ENCODE data around the gene GAS5. TPM values are rescaled to one million over a fixed set of nuclear protein-coding genes. Genes with fewer than 3 reads are reported as not detected.

GAS5 gene
- 100 to 1,000 TPM; 138 to 375 (median 203) TPM for total RNA-seq

- peaks cover 25 to 60% (median 53%) of the 10 kb centered on the region in 4 donors for H3K4me1 ChIP-seq
- peak; percentile 100 for DNase-seq (ENCODE audit: extremely low spot score)
- peak within 1 kb of the TSS; percentile 92 to 99 (median 96) for H3K4me3 ChIP-seq
- peaks cover 28 to 62% (median 38%) of the 10 kb centered on the region in 4 donors for H3K36me3 ChIP-seq
- H3K27me3 ChIP-seq, result no peaks in the 10 kb centered on the region
- intact Hi-C loops (cut with DNase I), result loop anchor here (2.0 to 5.0 kb wide), 3 partner anchors 43 to 436 kb away; partner anchors contain the start of genes CENPL, DARS2 and RC3H1
- TF ChIP-seq CTCF (IDR thresholded peaks at IDR 0.05), result no peak
- peak; percentile 93 to 99 for TF ChIP-seq POLR2AphosphoS5 (IDR thresholded peaks at IDR 0.05)
- peak; percentile 97 for TF ChIP-seq POLR2A (IDR thresholded peaks at IDR 0.05; ENCODE audit: low read depth)
- WGBS, result under 1% methylated on average over 28 of the region's 30 CpGs
- no peaks in the 10 kb centered on the region for H3K9me3 ChIP-seq
- peak within 1 kb of the TSS; percentile 92 to 99 (median 97) for H3K27ac ChIP-seq (replicated peaks in 1 of 4)
Measured at GRCh38 chr1:173867753-173868265, at the start of gene GAS5. TSS of gene GAS5 (minus strand) at chr1:173867989.

DNA sequence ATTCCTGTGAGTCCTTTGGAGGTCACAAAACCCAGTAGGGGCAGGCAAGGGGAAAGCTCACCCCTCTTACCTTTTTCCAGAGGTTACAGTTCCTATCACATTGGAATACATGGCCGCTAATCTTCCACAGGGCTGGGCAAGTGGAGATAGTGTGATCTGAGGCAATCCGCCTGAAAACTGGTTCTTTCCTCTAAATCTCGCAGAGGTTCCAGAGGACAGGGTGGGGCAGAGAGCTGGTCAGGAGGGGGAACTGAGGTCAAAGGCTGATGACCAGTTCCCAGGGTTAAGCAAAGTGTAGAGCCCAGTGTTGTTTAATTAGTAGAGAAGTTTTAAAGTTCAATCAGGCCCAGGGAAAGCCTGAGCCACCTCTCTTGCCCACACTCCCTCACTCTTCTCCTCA, 49.4 kb upstream of the GAS5 start, which contains the start of gene SERPINC1:
Gene SERPINC1 (minus strand): TSS at position 179 of the 400 bp plus-strand sequence. CDS start 68 bp downstream, at position 111.
- 97% methylated on average over 3 of the region's 3 CpGs for WGBS
- no peak for DNase-seq (ENCODE audit: extremely low spot score)
- Histone ChIP-seq H3K27ac (replicated peaks in 1 of 4) (no peak within 1 kb of the TSS), H3K27me3 (no peaks in the 10 kb centered on the region), H3K36me3 (no peaks in the 10 kb centered on the region), H3K9me3 (no peaks in the 10 kb centered on the region), H3K4me1 (no peaks in the 10 kb centered on the region), H3K4me3 (no peak within 1 kb of the TSS)
- intact Hi-C loops (cut with DNase I), result no loop called here
- TF ChIP-seq CTCF (IDR thresholded peaks at IDR 0.05) (no peak), EP300 (IDR thresholded peaks at IDR 0.05) (no peak), POLR2AphosphoS5 (IDR thresholded peaks at IDR 0.05) (no peak), POLR2A (IDR thresholded peaks at IDR 0.05; ENCODE audit: low read depth) (no peak)

DNA sequence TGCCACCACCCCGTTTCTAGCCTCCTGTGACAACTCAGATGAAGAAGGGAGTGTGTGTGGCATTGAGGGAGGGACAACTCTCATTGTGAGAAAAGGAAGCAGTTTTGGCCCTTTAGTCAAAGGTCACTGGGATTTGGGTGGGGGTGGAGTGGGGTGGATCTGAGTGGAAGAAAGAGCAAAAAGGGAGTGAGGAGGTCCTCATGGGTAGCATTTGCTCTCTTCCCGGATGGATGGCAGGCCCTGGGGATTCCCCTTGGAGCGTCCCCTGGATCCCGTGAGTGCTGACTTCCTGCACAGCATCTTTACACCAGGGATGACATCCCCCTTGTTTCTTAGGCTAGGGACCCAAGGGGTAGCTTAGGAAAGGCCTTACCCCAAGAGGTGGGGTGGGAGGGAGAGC, 48.9 kb upstream of the GAS5 start:
- TF ChIP-seq CTCF (IDR thresholded peaks at IDR 0.05) (no peak), POLR2A (IDR thresholded peaks at IDR 0.05; ENCODE audit: low read depth) (no peak), EP300 (IDR thresholded peaks at IDR 0.05) (no peak), POLR2AphosphoS5 (IDR thresholded peaks at IDR 0.05) (no peak)
- Histone ChIP-seq H3K36me3 (no peaks in the 10 kb centered on the region), H3K27ac (replicated peaks in 1 of 4) (no peak overlapping the region), H3K9me3 (no peaks in the 10 kb centered on the region), H3K27me3 (no peaks in the 10 kb centered on the region), H3K4me1 (no peaks in the 10 kb centered on the region), H3K4me3 (no peak overlapping the region)
- 70% methylated on average over 4 of the region's 4 CpGs for WGBS
- intact Hi-C loops (cut with DNase I), result no loop called here
- DNase-seq (ENCODE audit: extremely low spot score), result no peak

GRCh38 chr1:173915596-173915995, 47.8 kb upstream of the GAS5 start:
- Histone ChIP-seq H3K27me3 (no peaks in the 10 kb centered on the region), H3K27ac (replicated peaks in 1 of 4) (no peak overlapping the region), H3K4me1 (no peaks in the 10 kb centered on the region), H3K9me3 (no peaks in the 10 kb centered on the region), H3K4me3 (no peak overlapping the region), H3K36me3 (no peaks in the 10 kb centered on the region)
- no peak for DNase-seq (ENCODE audit: extremely low spot score)
- TF ChIP-seq POLR2AphosphoS5 (IDR thresholded peaks at IDR 0.05) (no peak), CTCF (IDR thresholded peaks at IDR 0.05) (no peak), POLR2A (IDR thresholded peaks at IDR 0.05; ENCODE audit: low read depth) (no peak)
- WGBS, result 75% methylated on average over 2 of the region's 2 CpGs
- intact Hi-C loops (cut with DNase I), result no loop called here
